ENCODE data around the gene NMD3. TPM values are rescaled to one million over a fixed set of nuclear protein-coding genes. Genes with fewer than 3 reads are reported as not detected.

The NMD3 gene
- total RNA-seq, 1 donor from 2014 or later, result 41.4 TPM

- H3K4me2 ChIP-seq, result no peak overlapping the region
- no peaks in the 10 kb centered on the region for H3F3A ChIP-seq (ENCODE audit: low read depth)
- H3K27me3 ChIP-seq, result no peaks in the 10 kb centered on the region
- H3K9ac ChIP-seq, result no peak overlapping the region
- peaks cover 17% of the 10 kb centered on the region for H3K36me3 Mint-ChIP-seq
- H3K27ac Mint-ChIP-seq, result no peak overlapping the region
- no peak overlapping the region for H2AFZ ChIP-seq (replicated peaks)
- no peaks in the 10 kb centered on the region for H3K4me1 Mint-ChIP-seq
- no peak for DNase-seq (ENCODE audit: low spot score)
- no peak for TF ChIP-seq EZH2phosphoT487 (IDR thresholded peaks at IDR 0.05)
- TF ChIP-seq EZH2 (IDR thresholded peaks at IDR 0.05), result no peak
- TF ChIP-seq, protein P1, sequence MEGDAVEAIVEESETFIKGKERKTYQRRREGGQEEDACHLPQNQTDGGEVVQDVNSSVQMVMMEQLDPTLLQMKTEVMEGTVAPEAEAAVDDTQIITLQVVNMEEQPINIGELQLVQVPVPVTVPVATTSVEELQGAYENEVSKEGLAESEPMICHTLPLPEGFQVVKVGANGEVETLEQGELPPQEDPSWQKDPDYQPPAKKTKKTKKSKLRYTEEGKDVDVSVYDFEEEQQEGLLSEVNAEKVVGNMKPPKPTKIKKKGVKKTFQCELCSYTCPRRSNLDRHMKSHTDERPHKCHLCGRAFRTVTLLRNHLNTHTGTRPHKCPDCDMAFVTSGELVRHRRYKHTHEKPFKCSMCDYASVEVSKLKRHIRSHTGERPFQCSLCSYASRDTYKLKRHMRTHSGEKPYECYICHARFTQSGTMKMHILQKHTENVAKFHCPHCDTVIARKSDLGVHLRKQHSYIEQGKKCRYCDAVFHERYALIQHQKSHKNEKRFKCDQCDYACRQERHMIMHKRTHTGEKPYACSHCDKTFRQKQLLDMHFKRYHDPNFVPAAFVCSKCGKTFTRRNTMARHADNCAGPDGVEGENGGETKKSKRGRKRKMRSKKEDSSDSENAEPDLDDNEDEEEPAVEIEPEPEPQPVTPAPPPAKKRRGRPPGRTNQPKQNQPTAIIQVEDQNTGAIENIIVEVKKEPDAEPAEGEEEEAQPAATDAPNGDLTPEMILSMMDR (IDR thresholded peaks at IDR 0.05), result no peak
- no peaks in the 10 kb centered on the region for H3K9me3 ChIP-seq (ENCODE audit: low read depth)
- H3K9me3 Mint-ChIP-seq, result no peaks in the 10 kb centered on the region
- no peak overlapping the region for H3K27ac ChIP-seq
- no peaks in the 10 kb centered on the region for H3K27me3 Mint-ChIP-seq (ENCODE audit: insufficient read depth, low read depth)
- no peaks in the 10 kb centered on the region for H4K20me1 ChIP-seq (ENCODE audit: low read depth)
- no peak overlapping the region for H3K4me3 Mint-ChIP-seq
- H3K79me2 ChIP-seq (ENCODE audit: low read depth), result no peaks in the 10 kb centered on the region
- H3K4me1 ChIP-seq, result no peaks in the 10 kb centered on the region
- no peak overlapping the region for H3K4me3 ChIP-seq
- peaks cover 15% of the 10 kb centered on the region for H3K36me3 ChIP-seq
Observed at GRCh38 chr3:161239700-161240099, 18.6 kb downstream of the NMD3 start.

DNA sequence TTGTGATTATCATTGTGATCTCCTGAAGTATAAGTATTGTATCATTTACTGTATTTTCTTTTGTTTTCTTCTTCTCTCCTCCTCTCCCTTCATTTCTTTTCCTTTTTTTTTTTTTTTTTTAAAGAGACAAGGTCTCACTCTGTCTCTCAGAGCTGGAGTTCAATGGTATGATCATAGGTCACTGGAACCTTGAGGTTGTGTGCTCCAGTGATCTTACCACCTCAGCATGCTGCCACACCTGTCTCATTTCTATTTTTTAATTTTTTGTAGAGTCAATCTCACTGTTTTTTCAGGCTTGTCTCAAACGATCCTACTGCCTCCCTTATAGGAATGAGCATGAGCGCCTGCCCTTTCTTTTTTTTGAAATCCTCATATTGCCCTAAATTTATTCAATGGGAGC, 23.4 kb downstream of the NMD3 start:
- Histone ChIP-seq H3K4me2 (no peak overlapping the region), H3K27me3 (no peaks in the 10 kb centered on the region), H3K9ac (no peak overlapping the region), H2AFZ (replicated peaks) (no peak overlapping the region), H3K4me3 (no peak overlapping the region), H3K27ac (no peak overlapping the region), H3K4me1 (no peaks in the 10 kb centered on the region), H3K36me3 (peaks cover 17% of the 10 kb centered on the region), H3F3A (ENCODE audit: low read depth) (no peaks in the 10 kb centered on the region), H3K79me2 (ENCODE audit: low read depth) (no peaks in the 10 kb centered on the region), H3K9me3 (ENCODE audit: low read depth) (no peaks in the 10 kb centered on the region), H4K20me1 (ENCODE audit: low read depth) (no peaks in the 10 kb centered on the region)
- Mint-ChIP-seq H3K4me1 (no peaks in the 10 kb centered on the region), H3K9me3 (no peaks in the 10 kb centered on the region), H3K27ac (no peak overlapping the region), H3K4me3 (no peak overlapping the region), H3K27me3 (ENCODE audit: insufficient read depth, low read depth) (no peaks in the 10 kb centered on the region), H3K36me3 (peaks cover 11% of the 10 kb centered on the region)
- DNase-seq (ENCODE audit: low spot score), result no peak
- no peak for TF ChIP-seq EZH2 (IDR thresholded peaks at IDR 0.05)
- TF ChIP-seq EZH2phosphoT487 (IDR thresholded peaks at IDR 0.05), result no peak
- TF ChIP-seq, protein P1 (IDR thresholded peaks at IDR 0.05), result no peak

- Mint-ChIP-seq H3K9me3 (no peaks in the 10 kb centered on the region), H3K4me3 (no peak overlapping the region), H3K36me3 (peaks cover 18% of the 10 kb centered on the region), H3K27me3 (ENCODE audit: insufficient read depth, low read depth) (no peaks in the 10 kb centered on the region), H3K27ac (no peak overlapping the region), H3K4me1 (no peaks in the 10 kb centered on the region)
- H3K4me2 ChIP-seq, result no peak overlapping the region
- H4K20me1 ChIP-seq (ENCODE audit: low read depth), result no peaks in the 10 kb centered on the region
- no peaks in the 10 kb centered on the region for H3K27me3 ChIP-seq
- H3K79me2 ChIP-seq (ENCODE audit: low read depth), result no peaks in the 10 kb centered on the region
- TF ChIP-seq EZH2phosphoT487 (IDR thresholded peaks at IDR 0.05) (no peak), EZH2 (IDR thresholded peaks at IDR 0.05) (no peak)
- TF ChIP-seq, protein P1 (IDR thresholded peaks at IDR 0.05), result no peak
- H3K9me3 ChIP-seq (ENCODE audit: low read depth), result no peaks in the 10 kb centered on the region
- H3F3A ChIP-seq (ENCODE audit: low read depth), result no peaks in the 10 kb centered on the region
- no peaks in the 10 kb centered on the region for H3K4me1 ChIP-seq
- DNase-seq (ENCODE audit: low spot score), result no peak
- no peak overlapping the region for H3K4me3 ChIP-seq
- H3K27ac ChIP-seq, result no peak overlapping the region
- no peak overlapping the region for H2AFZ ChIP-seq (replicated peaks)
- no peak overlapping the region for H3K9ac ChIP-seq
- H3K36me3 ChIP-seq, result peaks cover 31% of the 10 kb centered on the region
Observed at GRCh38 chr3:161247049-161247448, 25.9 kb downstream of the NMD3 start.

All from neural progenitor cell (in vitro differentiated cells).